Suprapubic skin (tissue), 4 donors: Measurements from ENCODE around the gene IPPK. TPM values are rescaled to one million over a fixed set of nuclear protein-coding genes. Genes with fewer than 3 reads are reported as not detected.
A peak's percentile ranks its signal among the peaks of the same experiment; 100 is the strongest.

Source experiments
- DNase-seq, 2 donors: peaks; one replicate each; pipeline ENCODE4 v3.0.0-alpha.2; 2019; ENCODE audit warnings: low spot score in 2 of 2
- H3K27ac ChIP-seq: fragments of 200-600 bp; sonication (generic); one replicate; pipeline ENCODE4 v1.5.1; 2019
- H3K27me3 ChIP-seq: fragments of 200-600 bp; sonication (generic); one replicate; pipeline ENCODE4 v1.5.1; 2019
- H3K36me3 ChIP-seq: fragments of 200-600 bp; sonication (generic); one replicate; pipeline ENCODE4 v1.5.1; 2019
- H3K4me1 ChIP-seq: fragments of 200-600 bp; sonication (generic); one replicate; pipeline ENCODE4 v1.5.1; 2019
- H3K4me3 ChIP-seq: fragments of 200-600 bp; sonication (generic); one replicate; pipeline ENCODE4 v1.5.1; 2019; ENCODE audit warnings: mild to moderate bottlenecking
- H3K9me3 ChIP-seq: fragments of 200-600 bp; sonication (generic); one replicate; pipeline ENCODE4 v1.5.1; 2019
- CTCF ChIP-seq, 2 donors: fragments of 200-600 bp in 1 of 2; fragments of 450-650 bp in 1 of 2; sonication (generic) in 1 of 2; IDR thresholded peaks; one replicate each; pipeline ENCODE4 v1.5.1; 2016 to 2019; ENCODE audit warnings: antibody characterized with exemption in 2 of 2, mild to moderate bottlenecking in 1 of 2, moderate library complexity in 1 of 2
- EP300 ChIP-seq: sonication (generic); formaldehyde crosslinking; IDR thresholded peaks from one replicate; pipeline ENCODE4 v1.6.1; 2017; ENCODE audit warnings: antibody characterized with exemption
- POLR2A ChIP-seq, 2 donors: fragments of 450-650 bp; IDR thresholded peaks; one replicate each; pipeline ENCODE4 v1.6.1; 2017; ENCODE audit warnings: antibody characterized with exemption in 2 of 2, mild to moderate bottlenecking in 2 of 2, moderate library complexity in 2 of 2
- POLR2AphosphoS5 ChIP-seq, 3 donors: sonication (generic); formaldehyde crosslinking; IDR thresholded peaks; one replicate each; pipeline ENCODE4 v1.6.1; 2017; ENCODE audit warnings: antibody characterized with exemption in 3 of 3
- WGBS: methylation state at CpG from one replicate; pipeline ENCODE4 v1.1.5; 2018; 5-methylcytosine and 5-hydroxymethylcytosine counted together
- total RNA-seq, 4 donors: library from RNA; depleted of rRNA; stranded (reverse); fragments of >200 nt; gene quantifications; one replicate each; pipeline ENCODE4 v1.1.0, GENCODE V29; 2016

Gene IPPK
- total RNA-seq, 4 donors from 2014 or later, result 45.0 to 53.6 (median 50.0) TPM

GRCh38 chr9:92610470-92611420, 59.2 kb downstream of the IPPK start:
- DNase-seq, result no peak
- Histone ChIP-seq H3K27ac (peak overlapping the region; percentile 65), H3K4me3 (no peak overlapping the region), H3K9me3 (no peaks in the 10 kb centered on the region), H3K4me1 (peaks cover 72% of the 10 kb centered on the region), H3K27me3 (no peaks in the 10 kb centered on the region), H3K36me3 (peaks cover 31% of the 10 kb centered on the region)
- TF ChIP-seq POLR2A (IDR thresholded peaks at IDR 0.05) (no peak), POLR2AphosphoS5 (IDR thresholded peaks at IDR 0.05) (no peak), CTCF (IDR thresholded peaks at IDR 0.05) (no peak), EP300 (no peak)
- WGBS, result 87% methylated on average over 31 of the region's 32 CpGs

GRCh38 chr9:92608909-92609445, 61.0 kb downstream of the IPPK start:
- Histone ChIP-seq H3K36me3 (peaks cover 17% of the 10 kb centered on the region), H3K27me3 (no peaks in the 10 kb centered on the region)

GRCh38 chr9:92608241-92608908, 61.6 kb downstream of the IPPK start:
- Histone ChIP-seq H3K27me3 (no peaks in the 10 kb centered on the region), H3K4me3 (no peak overlapping the region), H3K27ac (peak overlapping the region; percentile 65), H3K9me3 (no peaks in the 10 kb centered on the region), H3K36me3 (peaks cover 12% of the 10 kb centered on the region), H3K4me1 (peaks cover 60% of the 10 kb centered on the region)
- no peak for DNase-seq
- TF ChIP-seq CTCF (IDR thresholded peaks at IDR 0.05), result no peak
- no peak for TF ChIP-seq POLR2AphosphoS5 (IDR thresholded peaks at IDR 0.05)
- TF ChIP-seq POLR2A (IDR thresholded peaks at IDR 0.05), result no peak
- TF ChIP-seq EP300, result no peak
- 60% methylated on average over 10 of the region's 10 CpGs for WGBS

More at GRCh38 chr9:92608909-92609445, 61.0 kb downstream of the IPPK start:
- Histone ChIP-seq H3K4me1 (peaks cover 60% of the 10 kb centered on the region), H3K4me3 (no peak overlapping the region), H3K27ac (peak overlapping the region; percentile 65), H3K9me3 (no peaks in the 10 kb centered on the region)
- TF ChIP-seq CTCF (IDR thresholded peaks at IDR 0.05) (no peak), POLR2A (IDR thresholded peaks at IDR 0.05) (no peak)
- WGBS, result 29% methylated on average over 8 of the region's 11 CpGs
- DNase-seq, result no peak

- Histone ChIP-seq H3K9me3 (no peaks in the 10 kb centered on the region), H3K4me1 (peaks cover 56% of the 10 kb centered on the region), H3K27me3 (no peaks in the 10 kb centered on the region), H3K4me3 (no peak overlapping the region), H3K27ac (peak overlapping the region; percentile 35), H3K36me3 (peaks cover 7% of the 10 kb centered on the region)
- no peak for DNase-seq
- TF ChIP-seq CTCF (IDR thresholded peaks at IDR 0.05) (no peak), POLR2A (IDR thresholded peaks at IDR 0.05) (no peak), EP300 (no peak), POLR2AphosphoS5 (IDR thresholded peaks at IDR 0.05) (no peak)
- 28% methylated on average over 4 of the region's 4 CpGs for WGBS
Observed at GRCh38 chr9:92607773-92608172, 62.2 kb downstream of the IPPK start.

GRCh38 chr9:92607088-92607487, 62.8 kb downstream of the IPPK start:
- H3K4me1 ChIP-seq, result peaks cover 55% of the 10 kb centered on the region
- no peak for TF ChIP-seq EP300
- no peak for TF ChIP-seq POLR2AphosphoS5 (IDR thresholded peaks at IDR 0.05)
- TF ChIP-seq CTCF (IDR thresholded peaks at IDR 0.05), result no peak
- TF ChIP-seq POLR2A (IDR thresholded peaks at IDR 0.05), result no peak
- no peaks in the 10 kb centered on the region for H3K9me3 ChIP-seq
- DNase-seq, result no peak
- 8% methylated on average over 2 of the region's 2 CpGs for WGBS
- no peaks in the 10 kb centered on the region for H3K27me3 ChIP-seq
- H3K4me3 ChIP-seq, result no peak overlapping the region
- peaks cover 5% of the 10 kb centered on the region for H3K36me3 ChIP-seq
- peak overlapping the region; percentile 35 for H3K27ac ChIP-seq
